ENCODE results near the gene TNS3.

Gene TNS3

DNA sequence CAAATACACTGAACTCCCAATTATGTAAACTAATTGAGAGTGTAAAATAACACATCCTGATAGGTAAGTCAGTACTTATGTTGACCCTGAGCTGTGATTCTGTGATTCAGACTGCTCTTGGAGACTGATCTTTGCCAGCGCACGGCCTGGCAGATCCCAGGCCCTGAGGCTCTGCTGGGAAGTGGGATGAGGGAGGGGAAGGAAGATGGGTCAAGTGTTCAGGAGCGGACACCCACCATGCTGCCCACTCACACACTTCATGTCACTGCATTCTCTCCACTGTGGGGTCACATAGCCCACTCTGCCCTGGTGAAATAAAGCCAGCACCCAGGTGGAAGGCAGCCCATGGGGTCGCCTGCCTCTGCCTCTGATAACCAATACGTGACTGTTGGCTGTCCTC, 226.2 kb downstream of the TNS3 start:
- no peak for DNase-seq

- no peak for DNase-seq
Observed at GRCh38 chr7:47354831-47355541, 226.9 kb downstream of the TNS3 start.

DNA sequence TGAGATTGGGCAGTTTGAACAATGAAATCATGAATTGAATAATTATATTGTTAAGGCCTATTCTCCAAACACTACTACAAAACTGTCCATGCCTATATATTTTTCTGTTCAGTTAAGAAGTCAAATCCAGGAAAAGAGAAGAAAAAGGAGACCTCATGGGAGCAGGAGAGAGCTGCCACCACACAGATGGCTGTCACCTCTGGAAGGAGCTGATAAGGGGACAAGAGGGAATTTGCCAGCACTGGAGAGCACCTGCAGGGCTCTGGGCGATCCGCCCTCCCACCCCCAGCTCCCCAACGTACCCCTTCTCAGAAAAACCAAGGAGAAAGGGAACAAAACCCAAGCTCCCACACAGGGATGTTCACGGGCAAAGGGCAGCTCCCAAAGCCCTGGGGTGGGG, 227.8 kb downstream of the TNS3 start:
- DNase-seq, result no peak

DNA sequence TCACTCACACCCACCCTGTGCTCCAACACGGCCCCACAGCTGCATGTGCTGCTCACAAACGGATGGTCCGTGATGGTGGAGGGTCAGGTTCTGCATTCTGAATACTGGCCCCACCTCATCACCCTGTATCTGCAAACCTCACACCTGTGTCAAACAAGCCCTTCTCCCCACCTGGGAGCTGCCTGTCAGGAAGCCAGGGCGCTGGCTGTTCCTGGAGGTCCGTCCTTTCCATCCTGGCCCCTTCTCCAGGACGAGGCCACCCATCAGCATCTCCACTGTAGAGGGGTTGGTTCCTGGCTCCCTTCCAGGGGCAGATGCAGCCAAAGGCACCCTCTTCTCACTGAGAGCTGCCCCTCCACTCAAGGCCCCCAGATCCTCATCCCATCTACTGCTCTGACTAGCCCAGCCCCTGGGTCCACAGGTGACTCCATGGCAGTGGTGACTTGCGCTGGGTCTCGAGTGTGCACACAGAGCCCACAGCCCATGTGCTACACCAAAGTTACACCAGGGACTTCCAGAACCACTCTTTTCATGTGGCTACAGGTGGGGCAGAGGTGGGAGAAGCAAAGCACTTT, 229.4 kb downstream of the TNS3 start:
- no peak for DNase-seq

- no peak for DNase-seq
Observed at GRCh38 chr7:47351233-47352154, 230.4 kb downstream of the TNS3 start.

DNA sequence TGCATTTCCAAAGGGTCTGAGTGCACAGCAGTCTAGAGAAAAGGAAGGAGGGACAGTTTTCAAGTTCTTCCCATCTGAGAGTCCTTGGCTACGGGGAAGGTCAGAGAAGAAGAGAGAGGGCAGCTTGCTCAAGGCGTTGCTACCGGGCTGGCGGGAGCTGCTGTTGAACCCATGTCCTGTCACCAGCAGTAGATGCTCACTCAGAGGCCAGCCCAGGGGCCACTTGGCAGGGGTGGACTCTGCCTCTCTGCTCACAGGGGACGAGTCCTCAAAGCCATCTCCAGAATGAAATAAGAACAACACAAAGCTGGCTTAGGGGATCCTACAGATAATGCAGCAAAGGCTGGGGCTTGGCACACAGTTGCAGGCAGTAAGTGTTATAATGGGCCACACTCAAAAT, 231.5 kb downstream of the TNS3 start:
- DNase-seq, result no peak

- DNase-seq, result no peak
Observed at GRCh38 chr7:47349401-47349800, 232.5 kb downstream of the TNS3 start.

GRCh38 chr7:47347816-47348385, 234.0 kb downstream of the TNS3 start:
- DNase-seq, result no peak

GRCh38 chr7:47347346-47347745, 234.6 kb downstream of the TNS3 start:
- DNase-seq, result no peak

DNA sequence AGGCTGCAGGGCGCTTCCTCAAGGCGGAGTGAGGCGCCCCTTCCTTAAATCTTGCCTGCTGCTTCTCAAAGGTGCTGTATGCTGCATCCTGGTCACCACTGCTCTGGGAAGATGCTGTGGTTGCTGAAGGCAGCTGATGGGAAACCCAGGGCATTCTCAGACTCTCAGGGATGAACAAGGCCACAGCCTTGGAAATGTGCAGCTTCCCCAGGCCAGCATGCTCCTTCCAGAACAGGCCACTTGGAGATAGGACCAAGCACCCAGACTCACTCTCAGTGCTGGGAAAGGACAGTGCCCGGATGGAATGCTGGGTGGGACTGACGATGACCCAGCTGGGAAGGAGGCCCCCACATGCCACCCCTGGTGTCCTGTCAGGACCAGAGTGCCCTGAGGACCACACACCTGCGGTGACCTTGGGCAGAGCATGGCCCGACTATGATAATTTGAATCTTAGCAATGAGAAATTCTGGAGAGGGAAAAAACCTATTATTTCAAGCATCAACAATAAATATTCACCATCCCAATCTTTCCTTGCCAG, 235.5 kb downstream of the TNS3 start:
- DNase-seq, result no peak

GRCh38 chr7:47345857-47346298, 236.0 kb downstream of the TNS3 start:
- no peak for DNase-seq

GRCh38 chr7:47344171-47344955, 237.5 kb downstream of the TNS3 start:
- no peak for DNase-seq

GRCh38 chr7:47343061-47343455, 238.9 kb downstream of the TNS3 start:
- DNase-seq, result no peak

- no peak for DNase-seq
Observed at GRCh38 chr7:47342296-47343060, 239.4 kb downstream of the TNS3 start.

DNA sequence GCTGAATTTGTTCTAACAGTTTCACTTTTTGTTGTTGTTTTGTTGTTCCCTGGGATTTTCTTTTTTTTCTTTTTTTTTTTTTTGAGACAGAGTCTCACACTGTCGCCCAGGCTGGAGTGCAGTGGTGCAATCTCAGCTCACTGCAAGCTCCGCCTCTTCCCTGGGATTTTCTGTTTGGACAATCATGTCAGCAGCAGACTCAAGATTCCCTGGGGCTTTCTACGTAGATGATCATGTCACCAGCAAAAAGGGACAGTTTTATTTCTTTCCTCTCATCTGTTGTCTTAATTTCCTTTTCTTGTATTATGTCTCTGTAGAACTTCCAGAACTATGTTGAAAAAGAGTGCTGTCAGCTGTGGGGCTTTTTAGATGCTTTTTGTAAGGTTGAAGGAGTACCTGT, 241.4 kb downstream of the TNS3 start:
- no peak for DNase-seq

- no peak for DNase-seq
Observed at GRCh38 chr7:47338026-47338425, 243.9 kb downstream of the TNS3 start.

- DNase-seq, result no peak
Observed at GRCh38 chr7:47337531-47337930, 244.4 kb downstream of the TNS3 start.

- DNase-seq, result no peak
Observed at GRCh38 chr7:47336472-47337425, 245.2 kb downstream of the TNS3 start.

DNA sequence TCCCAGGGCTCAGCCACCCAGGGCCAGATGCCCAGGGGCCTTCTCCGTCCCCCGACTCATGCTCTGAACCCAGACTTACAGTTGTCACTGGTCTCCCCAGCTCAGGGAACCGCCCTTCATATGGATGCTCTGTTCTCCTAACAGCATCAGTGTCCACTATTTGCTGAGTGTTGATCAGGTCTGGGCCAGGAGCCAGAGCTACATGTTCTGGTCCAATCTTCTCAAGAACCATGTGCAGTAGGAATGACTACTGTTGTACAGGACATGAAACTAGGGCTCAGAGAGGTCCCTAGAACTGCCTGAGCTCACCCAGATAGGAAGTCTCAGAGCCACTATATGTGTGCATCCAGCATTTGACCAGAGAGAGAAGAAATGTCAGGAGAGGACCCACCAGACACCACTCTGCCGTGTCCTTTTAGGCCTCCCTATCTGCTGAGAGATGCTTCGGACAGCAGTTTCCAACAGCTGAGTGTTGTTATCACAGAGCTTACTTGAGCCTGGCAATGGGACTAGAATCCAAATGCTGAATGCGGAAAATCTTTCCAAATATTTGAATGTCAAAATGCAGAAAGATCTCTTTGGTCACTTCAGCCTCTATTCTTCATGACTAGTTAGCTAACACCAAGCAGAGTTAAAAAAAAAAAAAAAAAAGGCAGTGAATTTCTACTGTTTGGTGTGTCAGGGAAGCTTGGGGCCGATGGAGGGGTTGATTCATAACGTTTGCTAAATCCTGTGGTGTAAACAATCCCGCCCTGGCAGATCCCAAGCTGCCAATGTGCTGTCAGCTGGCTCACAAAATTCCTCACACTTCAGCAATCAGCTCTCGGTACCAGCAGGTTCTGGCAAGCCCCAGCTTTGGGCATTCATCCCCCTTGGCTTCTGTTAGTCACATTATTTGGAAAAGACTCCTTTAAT, 246.1 kb downstream of the TNS3 start:
- DNase-seq, result no peak
